Neutrophil (primary cell): ENCODE data around the gene TMEFF1.

ENCODE experiments used
- H3K27ac ChIP-seq: fragments of 200-600 bp; sonication (generic); 2 replicates; pipeline ENCODE4 v1.5.1; 2016; ENCODE audit warnings: mild to moderate bottlenecking, moderate library complexity
- H3K27me3 ChIP-seq: fragments of 200-600 bp; sonication (generic); 2 replicates; pipeline ENCODE4 v1.6.0; 2016; ENCODE audit warnings: mild to moderate bottlenecking
- H3K36me3 ChIP-seq: fragments of 200-600 bp; sonication (generic); 2 replicates; pipeline ENCODE4 v1.5.1; 2017
- H3K4me1 ChIP-seq, 2 experiments: fragments of 200-600 bp in 1 of 2; sonication (generic) in 1 of 2; 1 replicate in 1 of 2; 2 replicates in 1 of 2; pipeline versions ENCODE4 v1.5.1 to v1.6.1; 2013 to 2016; ENCODE audit warnings: low read depth in 1 of 2, low read length in 1 of 2, mild to moderate bottlenecking in 1 of 2, moderate library complexity in 1 of 2; ENCODE audit not compliant: control insufficient read depth in 1 of 2, insufficient read depth in 1 of 2
- H3K4me3 ChIP-seq, 2 experiments: fragments of 200-600 bp in 1 of 2; sonication (generic) in 1 of 2; 1 replicate in 1 of 2; 2 replicates in 1 of 2; pipeline ENCODE4 v1.5.1; 2013 to 2016; ENCODE audit warnings: low read depth in 1 of 2, low read length in 1 of 2, mild to moderate bottlenecking in 1 of 2, moderate library complexity in 1 of 2
- H3K9me3 ChIP-seq: fragments of 200-600 bp; sonication (generic); 2 replicates; pipeline ENCODE4 v1.5.1; 2016
- CTCF ChIP-seq: fragments of 200-600 bp; sonication (generic); IDR thresholded peaks from 2 replicates; pipeline ENCODE4 v1.5.1; 2016; ENCODE audit warnings: antibody characterized with exemption

The TMEFF1 gene

GRCh38 chr9:100573655-100574260 lies 100.8 kb downstream of the TMEFF1 start:
- Histone ChIP-seq H3K36me3 (no peaks in the 10 kb centered on the region), H3K27ac (no peak overlapping the region), H3K27me3 (no peaks in the 10 kb centered on the region), H3K4me1 (no peaks in the 10 kb centered on the region), H3K4me3 (no peak overlapping the region), H3K9me3 (no peaks in the 10 kb centered on the region)
- TF ChIP-seq CTCF: no peak

DNA sequence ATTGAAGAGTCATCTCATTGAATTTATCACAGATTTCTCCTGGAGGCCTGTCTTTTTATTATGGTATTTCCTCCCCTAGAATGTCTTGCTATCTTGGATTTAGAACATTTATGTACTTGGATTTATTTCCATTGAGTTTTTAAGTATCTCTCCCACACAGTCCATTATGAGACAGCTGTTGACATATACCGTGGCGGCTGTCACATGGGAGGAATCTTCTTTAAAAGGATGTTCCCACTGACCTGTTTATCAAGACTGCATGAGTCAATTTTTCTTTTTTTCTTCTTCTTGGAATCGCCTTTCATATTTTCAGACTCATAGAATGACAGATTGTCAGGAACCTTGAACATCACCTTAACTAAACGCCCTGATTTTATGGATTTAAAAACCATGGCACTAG lies 102.1 kb downstream of the TMEFF1 start:
- TF ChIP-seq CTCF: no peak
- Histone ChIP-seq H3K36me3 (no peaks in the 10 kb centered on the region), H3K9me3 (no peaks in the 10 kb centered on the region), H3K27me3 (no peaks in the 10 kb centered on the region), H3K4me3 (no peak overlapping the region), H3K27ac (no peak overlapping the region), H3K4me1 (no peaks in the 10 kb centered on the region)

- Histone ChIP-seq H3K9me3 (no peaks in the 10 kb centered on the region), H3K27me3 (no peaks in the 10 kb centered on the region), H3K36me3 (no peaks in the 10 kb centered on the region), H3K4me1 (no peaks in the 10 kb centered on the region), H3K27ac (no peak overlapping the region), H3K4me3 (no peak overlapping the region)
- TF ChIP-seq CTCF: no peak
Observed at GRCh38 chr9:100575765-100576386, 102.9 kb downstream of the TMEFF1 start.

GRCh38 chr9:100577776-100578448 lies 105.0 kb downstream of the TMEFF1 start, which contains the start of gene CAVIN4:
Gene CAVIN4 (plus strand): TSS chr9:100578079. CDS start chr9:100578144, 65 bp downstream.
- Histone ChIP-seq H3K9me3 (no peaks in the 10 kb centered on the region), H3K27ac (no peak within 1 kb of the TSS), H3K4me3 (no peak within 1 kb of the TSS), H3K27me3 (no peaks in the 10 kb centered on the region), H3K4me1 (no peaks in the 10 kb centered on the region), H3K36me3 (no peaks in the 10 kb centered on the region)
- TF ChIP-seq CTCF: no peak

DNA sequence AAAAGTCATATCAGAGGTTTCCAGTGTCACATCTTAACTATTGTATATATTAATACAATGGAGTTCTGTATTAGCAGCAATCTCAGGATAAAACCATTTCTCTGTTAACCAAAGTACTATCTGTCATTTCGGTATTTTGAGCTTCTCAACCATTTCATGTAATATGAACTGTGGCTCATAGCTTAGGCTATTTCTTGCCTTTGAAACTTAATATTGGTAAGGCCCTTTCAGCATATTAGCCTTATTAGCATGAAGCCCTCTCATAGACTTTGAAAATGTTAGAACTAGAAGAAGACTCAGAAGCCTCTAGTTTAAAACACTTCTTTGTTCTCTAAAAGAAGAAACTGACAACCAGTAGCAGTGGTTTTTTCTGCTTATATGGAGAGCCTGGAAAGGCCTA lies 105.7 kb downstream of the TMEFF1 start:
- H3K36me3 ChIP-seq: no peaks in the 10 kb centered on the region
- no peaks in the 10 kb centered on the region for H3K4me1 ChIP-seq
- H3K27ac ChIP-seq: no peak overlapping the region
- H3K9me3 ChIP-seq: no peaks in the 10 kb centered on the region
- no peak for TF ChIP-seq CTCF
- no peak overlapping the region for H3K4me3 ChIP-seq
- no peaks in the 10 kb centered on the region for H3K27me3 ChIP-seq
